K562 (cell line): Measurements from ENCODE around the gene PDE6D. TPM values are rescaled to one million over a fixed set of nuclear protein-coding genes. Genes with fewer than 3 reads are reported as not detected.

Experiments
- ATAC-seq: fragments of 200-7000 bp; cut with Tn5 transposase; 3 replicates; pipeline ENCODE4 v1.9.1; 2020; ENCODE audit warnings: moderate library complexity
- BruUV-seq: library from RNA; stranded (reverse); fragments of 400-500 nt; replicated peaks from 2 replicates; lab custom pipeline; 2021; lab: Mats Ljungman, UMichigan
- CTCF ChIA-PET: fragments of 300-600 bp; formaldehyde crosslinking; extraction: SDS; loops from one replicate; lab custom pipeline; 2021; ENCODE audit warnings: low intra/inter-chr PET ratio; lab: Yijun Ruan, JAX
- POLR2A ChIA-PET: fragments of 300-600, 350-650 bp; sonication (Branson Sonifier 250); formaldehyde crosslinking; extraction: SDS; loops from one replicate; lab custom pipeline; 2021; ENCODE audit warnings: antibody characterized with exemption, inconsistent platforms; lab: Yijun Ruan, JAX
- DNase-seq, 4 experiments: peaks; one replicate each; pipeline versions ENCODE4 v3.0.0 to v3.0.0-alpha.2; 2011 to 2018; ENCODE audit warnings: low spot score in 3 of 4, mixed read lengths in 3 of 4; ENCODE audit errors: extremely low read depth in 1 of 4
- FAIRE-seq: peaks from 2 replicates; lab custom pipeline; 2011; peaks lifted over from hg19 to GRCh38; lab: Jason Lieb, UNC
- H2AFZ ChIP-seq: 2 replicates; pipeline ENCODE4 v1.6.0; 2011; ENCODE audit warnings: low read depth, low read length, control low read depth, inconsistent platforms
- H3K27ac ChIP-seq: fragments of 200-600 bp; 3 replicates; pipeline ENCODE4 v1.8.0; 2011; ENCODE audit warnings: low read depth, mild to moderate bottlenecking, control low read depth, inconsistent platforms, low read length, moderate library complexity, mixed read lengths; ENCODE audit errors: extremely low read depth
- H3K27me3 ChIP-seq, 2 experiments: fragments of 300-600 bp in 1 of 2; 2 replicates in 1 of 2; 3 replicates in 1 of 2; pipeline versions ENCODE4 v1.6.0 to v1.8.0; 2011; ENCODE audit warnings: inconsistent platforms in 2 of 2, low read length in 2 of 2, mild to moderate bottlenecking in 1 of 2, mixed read lengths in 1 of 2, moderate library complexity in 1 of 2; ENCODE audit not compliant: control insufficient read depth in 2 of 2, insufficient read depth in 2 of 2
- H3K36me3 ChIP-seq: fragments of 300-600 bp; 3 replicates; pipeline ENCODE4 v1.8.0; 2011; ENCODE audit warnings: mild to moderate bottlenecking, low read length, inconsistent platforms; ENCODE audit not compliant: control insufficient read depth, insufficient read depth
- H3K4me1 ChIP-seq, 2 experiments: fragments of 200-600 bp in 1 of 2; replicated peaks in 1 of 2; 2 replicates in 1 of 2; 3 replicates in 1 of 2; pipeline versions ENCODE4 v1.5.1 to v1.8.0; 2011; ENCODE audit warnings: inconsistent platforms in 2 of 2, low read length in 2 of 2, mild to moderate bottlenecking in 1 of 2, mixed read lengths in 1 of 2, moderate library complexity in 1 of 2; ENCODE audit not compliant: control insufficient read depth in 2 of 2, insufficient read depth in 2 of 2
- H3K4me2 ChIP-seq: 2 replicates; pipeline ENCODE4 v1.6.1; 2011; ENCODE audit warnings: low read length, control low read depth, inconsistent platforms, mixed read lengths; ENCODE audit not compliant: insufficient read depth
- H3K4me3 ChIP-seq: fragments of 200-600 bp; sonication (generic), shearing (Covaris generic); 2 replicates; pipeline ENCODE4 v1.5.1; 2016; ENCODE audit warnings: control low read depth, inconsistent platforms
- H3K79me2 ChIP-seq: fragments of 200-600 bp; 3 replicates; pipeline ENCODE4 v1.8.0; 2011; ENCODE audit warnings: low read length, inconsistent platforms; ENCODE audit not compliant: control insufficient read depth, insufficient read depth
- H3K9ac ChIP-seq, 2 experiments: 2 replicates each; pipeline versions ENCODE4 v1.6.0 to v1.6.1; 2011; ENCODE audit warnings: low read depth in 2 of 2, low read length in 2 of 2, control low read depth in 1 of 2, inconsistent platforms in 1 of 2, mild to moderate bottlenecking in 1 of 2, mixed read lengths in 1 of 2; ENCODE audit not compliant: insufficient read depth in 1 of 2
- H3K9me1 ChIP-seq: one replicate; pipeline ENCODE4 v1.6.0; 2011; ENCODE audit warnings: inconsistent platforms, mild to moderate bottlenecking, low read length, moderate library complexity; ENCODE audit not compliant: control insufficient read depth, insufficient read depth
- H3K9me3 ChIP-seq: replicated peaks from 2 replicates; pipeline ENCODE4 v1.5.1; 2011; ENCODE audit warnings: low read depth, low read length, inconsistent platforms; ENCODE audit not compliant: control insufficient read depth, insufficient read depth
- H4K20me1 ChIP-seq: replicated peaks from 2 replicates; pipeline ENCODE4 v1.6.1; 2011; ENCODE audit warnings: low read length, inconsistent platforms, mixed read lengths; ENCODE audit not compliant: control insufficient read depth, insufficient read depth
- FOXK1 ChIP-seq: sonication (generic); formaldehyde crosslinking; IDR thresholded peaks from 2 replicates; pipeline ENCODE4 v1.8.0; 2022; ENCODE audit warnings: missing genetic modification reagents, mild to moderate bottlenecking, borderline replicate concordance
- GABPB1 ChIP-seq: sonication (generic); formaldehyde crosslinking; IDR thresholded peaks from 2 replicates; pipeline ENCODE4 v1.8.0; 2022; ENCODE audit warnings: mild to moderate bottlenecking, missing genetic modification reagents
- MED1 ChIP-seq: sonication (generic); formaldehyde crosslinking; IDR thresholded peaks from 2 replicates; pipeline ENCODE4 v1.8.1; 2023; ENCODE audit warnings: missing genetic modification reagents, borderline replicate concordance
- MEF2A ChIP-seq: IDR thresholded peaks from 2 replicates; pipeline ENCODE4 v1.6.1; 2011; ENCODE audit warnings: low read depth, mild to moderate bottlenecking, low read length, moderate library complexity; ENCODE audit not compliant: control insufficient read depth
- POLR2H ChIP-seq: IDR thresholded peaks from 2 replicates; pipeline ENCODE4 v1.6.1; 2016; ENCODE audit warnings: missing genetic modification characterization, low read depth, mild to moderate bottlenecking, control low read depth, missing compliant biosample characterization, moderate library complexity
- PYGO2 ChIP-seq: fragments of 450-650 bp; IDR thresholded peaks from 2 replicates; pipeline ENCODE4 v1.6.1; 2016; ENCODE audit warnings: mild to moderate bottlenecking, missing genetic modification characterization, moderate library complexity, missing compliant biosample characterization
- SIN3A ChIP-seq, 2 experiments: fragments of 150-350 bp in 1 of 2; IDR thresholded peaks; 2 replicates each; pipeline ENCODE4 v1.6.1; 2011 to 2016; ENCODE audit warnings: borderline replicate concordance in 2 of 2, low read depth in 2 of 2, low read length in 2 of 2, mild to moderate bottlenecking in 2 of 2, moderate library complexity in 2 of 2; ENCODE audit not compliant: control insufficient read depth in 1 of 2
- XRCC4 ChIP-seq: IDR thresholded peaks from one replicate; pipeline ENCODE4 v1.6.1; 2011; ENCODE audit not compliant: insufficient read depth, insufficient read length; ENCODE audit errors: extremely low read depth
- ZNF121 ChIP-seq: sonication (generic); formaldehyde crosslinking; conservative IDR thresholded peaks from 2 replicates; pipeline ENCODE4 v1.8.0; 2022; ENCODE audit warnings: missing genetic modification reagents
- ZNF316 ChIP-seq: fragments of 450-650 bp; IDR thresholded peaks from 2 replicates; pipeline ENCODE4 v1.6.1; 2016
- WGBS: fragments of 100-300 bp; shearing (Covaris generic); methylation state at CpG from one replicate; pipeline ENCODE4 v1.1.6; 2016; ENCODE audit warnings: low coverage, mixed read lengths; ENCODE audit not compliant: insufficient coverage; ENCODE audit errors: missing lambda C conversion rate; 5-methylcytosine and 5-hydroxymethylcytosine counted together
- in situ Hi-C: fragments of 300-500 bp; cut with MboI; formaldehyde crosslinking; loops from 4 replicates; pipeline ENCODE4 v1.15.0; 2018; ENCODE audit warnings: inconsistent platforms, mixed read lengths
- intact Hi-C: fragments of 100-400 bp; cut with micrococcal nuclease; formaldehyde crosslinking; loops from 2 replicates; pipeline ENCODE4 v1.14.2; 2022
- polyA plus RNA-seq, 8 experiments: library from polyadenylated mRNA; depleted of rRNA in 4 of 8; stranded (reverse) in 5 of 8; unstranded in 3 of 8; fragments of >200 nt; fragmentation: Nextera tagmentation in 2 of 8; fragmentation: Illumina TruSeq in 1 of 8; extraction: Ambion mirVana in 2 of 8; extraction: Trizol in 1 of 8; gene quantifications; 2 replicates each; pipeline versions ENCODE4 v1.2.1 to v1.2.3, GENCODE V29; 2011 to 2014; ENCODE audit warnings: inconsistent platforms in 1 of 8, missing spikeins in 1 of 8
- total RNA-seq, 7 experiments: library from RNA; depleted of rRNA in 6 of 7; stranded (reverse); fragments of >200 nt in 6 of 7; fragmentation: Illumina TruSeq in 2 of 7; extraction: Trizol in 2 of 7; gene quantifications; 2 replicates each; pipeline versions ENCODE4 v1.2.1 to v1.2.3, GENCODE V29; 2011 to 2021; ENCODE audit warnings: low replicate concordance in 1 of 7
- TF ChIP-seq, protein P1 (sequence below): sonication (generic); formaldehyde crosslinking; IDR thresholded peaks from 2 replicates; pipeline ENCODE4 v1.8.0; 2022; ENCODE audit warnings: mild to moderate bottlenecking, missing genetic modification reagents, borderline replicate concordance
- TF ChIP-seq, protein P2 (sequence below): fragments of 200-800 bp; sonication (Bioruptor generic); IDR thresholded peaks from 2 replicates; pipeline ENCODE4 v1.6.1; 2017; ENCODE audit warnings: missing genetic modification characterization, missing compliant biosample characterization
- TF ChIP-seq, protein P3 (sequence below): fragments of 250-450 bp; sonication (Bioruptor Pico); IDR thresholded peaks from 2 replicates; pipeline ENCODE4 v1.8.0; 2021; ENCODE audit warnings: borderline replicate concordance, mild to moderate bottlenecking, moderate library complexity; ENCODE audit not compliant: poor library complexity, severe bottlenecking

Gene PDE6D
- total and polyA plus RNA-seq, 9 of the 15 experiments (the other 6 are each of a cell fraction or from before 2014, with no cell fraction given) = 0.65 to 11.6 (median 7.0) TPM

GRCh38 chr2:231751042-231751815 lies 29.9 kb downstream of the PDE6D start:
- H3K9me1 ChIP-seq = no peaks in the 10 kb centered on the region
- H3K4me3 ChIP-seq = no peak overlapping the region
- H3K27ac ChIP-seq = no peak overlapping the region
- no peak overlapping the region for H2AFZ ChIP-seq
- FAIRE-seq = no peak
- no peak for DNase-seq
- WGBS = 25% methylated on average over 4 of the region's 4 CpGs
- POLR2A ChIA-PET = no interaction called here
- no peaks in the 10 kb centered on the region for H3K36me3 ChIP-seq
- no TSS peak for BruUV-seq
- intact Hi-C loops = no loop called here
- H3K4me1 ChIP-seq = no peaks in the 10 kb centered on the region
- H4K20me1 ChIP-seq = no peaks in the 10 kb centered on the region; the same call in 1 of the 2 replicates
- CTCF ChIA-PET = no interaction called here
- no peaks in the 10 kb centered on the region for H3K79me2 ChIP-seq
- no peak overlapping the region for H3K9ac ChIP-seq
- in situ Hi-C loops = no loop called here
- H3K9me3 ChIP-seq = no peaks in the 10 kb centered on the region
- H3K4me2 ChIP-seq = no peak overlapping the region
- no peaks in the 10 kb centered on the region; a peak in 1 of 5 replicates for H3K27me3 ChIP-seq
- no peak for ATAC-seq
- TF ChIP-seq XRCC4 = no peak
- TF ChIP-seq MEF2A = no peak
- TF ChIP-seq SIN3A (IDR thresholded peaks at IDR 0.05; ENCODE audit: borderline replicate concordance in 2 of 2, control insufficient read depth in 1 of 2, low read depth in 2 of 2, low read length in 2 of 2) = no peak
- peak; percentile 38; the same call in 1 of the 2 replicates for TF ChIP-seq ZNF316
- peak; percentile 48; the same call in 1 of the 2 replicates for TF ChIP-seq ZNF121 (CRISPR knock-in tag)
- TF ChIP-seq GABPB1 = no peak
- TF ChIP-seq MED1 (CRISPR knock-in tag) = no peak
- TF ChIP-seq, protein P1, sequence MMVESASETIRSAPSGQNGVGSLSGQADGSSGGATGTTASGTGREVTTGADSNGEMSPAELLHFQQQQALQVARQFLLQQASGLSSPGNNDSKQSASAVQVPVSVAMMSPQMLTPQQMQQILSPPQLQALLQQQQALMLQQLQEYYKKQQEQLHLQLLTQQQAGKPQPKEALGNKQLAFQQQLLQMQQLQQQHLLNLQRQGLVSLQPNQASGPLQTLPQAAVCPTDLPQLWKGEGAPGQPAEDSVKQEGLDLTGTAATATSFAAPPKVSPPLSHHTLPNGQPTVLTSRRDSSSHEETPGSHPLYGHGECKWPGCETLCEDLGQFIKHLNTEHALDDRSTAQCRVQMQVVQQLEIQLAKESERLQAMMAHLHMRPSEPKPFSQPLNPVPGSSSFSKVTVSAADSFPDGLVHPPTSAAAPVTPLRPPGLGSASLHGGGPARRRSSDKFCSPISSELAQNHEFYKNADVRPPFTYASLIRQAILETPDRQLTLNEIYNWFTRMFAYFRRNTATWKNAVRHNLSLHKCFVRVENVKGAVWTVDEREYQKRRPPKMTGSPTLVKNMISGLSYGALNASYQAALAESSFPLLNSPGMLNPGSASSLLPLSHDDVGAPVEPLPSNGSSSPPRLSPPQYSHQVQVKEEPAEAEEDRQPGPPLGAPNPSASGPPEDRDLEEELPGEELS (CRISPR knock-in tag) = no peak
- TF ChIP-seq, protein P2, sequence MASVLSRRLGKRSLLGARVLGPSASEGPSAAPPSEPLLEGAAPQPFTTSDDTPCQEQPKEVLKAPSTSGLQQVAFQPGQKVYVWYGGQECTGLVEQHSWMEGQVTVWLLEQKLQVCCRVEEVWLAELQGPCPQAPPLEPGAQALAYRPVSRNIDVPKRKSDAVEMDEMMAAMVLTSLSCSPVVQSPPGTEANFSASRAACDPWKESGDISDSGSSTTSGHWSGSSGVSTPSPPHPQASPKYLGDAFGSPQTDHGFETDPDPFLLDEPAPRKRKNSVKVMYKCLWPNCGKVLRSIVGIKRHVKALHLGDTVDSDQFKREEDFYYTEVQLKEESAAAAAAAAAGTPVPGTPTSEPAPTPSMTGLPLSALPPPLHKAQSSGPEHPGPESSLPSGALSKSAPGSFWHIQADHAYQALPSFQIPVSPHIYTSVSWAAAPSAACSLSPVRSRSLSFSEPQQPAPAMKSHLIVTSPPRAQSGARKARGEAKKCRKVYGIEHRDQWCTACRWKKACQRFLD (CRISPR knock-in tag) = no peak
- TF ChIP-seq FOXK1 = no peak
- no peak for TF ChIP-seq POLR2H (tag)
- TF ChIP-seq, protein P3, sequence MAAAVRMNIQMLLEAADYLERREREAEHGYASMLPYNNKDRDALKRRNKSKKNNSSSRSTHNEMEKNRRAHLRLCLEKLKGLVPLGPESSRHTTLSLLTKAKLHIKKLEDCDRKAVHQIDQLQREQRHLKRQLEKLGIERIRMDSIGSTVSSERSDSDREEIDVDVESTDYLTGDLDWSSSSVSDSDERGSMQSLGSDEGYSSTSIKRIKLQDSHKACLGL (CRISPR knock-in tag) = no peak
- TF ChIP-seq PYGO2 (tag) = no peak
